H1 (cell line): ENCODE measurements around the gene ACTR2.

Experiments
- CTCF ChIP-seq, 3 experiments: IDR thresholded peaks; 1 replicate in 2 of 3; 2 replicates in 1 of 3; pipeline versions ENCODE4 v1.5.1 to v1.6.1; 2011; ENCODE audit warnings: low read length in 3 of 3, mild to moderate bottlenecking in 3 of 3, inconsistent platforms in 2 of 3, low read depth in 1 of 3, moderate library complexity in 1 of 3; ENCODE audit not compliant: insufficient read depth in 1 of 3; ENCODE audit errors: control extremely low read depth in 1 of 3
- EP300 ChIP-seq, 2 experiments: IDR thresholded peaks; 1 replicate in 1 of 2; 2 replicates in 1 of 2; pipeline ENCODE4 v1.6.1; 2011 to 2012; ENCODE audit warnings: low read depth in 2 of 2, low read length in 2 of 2, mild to moderate bottlenecking in 2 of 2, borderline replicate concordance in 1 of 2, inconsistent platforms in 1 of 2, moderate library complexity in 1 of 2
- POLR2A ChIP-seq, 2 experiments: IDR thresholded peaks; 1 replicate in 1 of 2; 2 replicates in 1 of 2; pipeline ENCODE4 v1.6.1; 2011; ENCODE audit warnings: low read depth in 2 of 2, low read length in 2 of 2, mild to moderate bottlenecking in 2 of 2; ENCODE audit errors: control extremely low read depth in 1 of 2
- TAF1 ChIP-seq: IDR thresholded peaks from 2 replicates; pipeline ENCODE4 v1.6.1; 2011; ENCODE audit warnings: mild to moderate bottlenecking, low read depth, low read length
- TBP ChIP-seq: IDR thresholded peaks from 2 replicates; pipeline ENCODE4 v1.6.1; 2011; ENCODE audit warnings: low read depth, low read length, improper control_type of control experiment
- YY1 ChIP-seq: IDR thresholded peaks from 2 replicates; pipeline ENCODE4 v1.6.1; 2011; ENCODE audit warnings: low read depth, mild to moderate bottlenecking, low read length

- TF ChIP-seq CTCF (IDR thresholded peaks at IDR 0.05; ENCODE audit: control extremely low read depth in 1 of 3, insufficient read depth in 1 of 3, low read depth in 1 of 3, low read length in 3 of 3) (no peak), POLR2A (IDR thresholded peaks at IDR 0.05; ENCODE audit: control extremely low read depth in 1 of 2, low read depth in 2 of 2, low read length in 2 of 2) (no peak), TBP (no peak), EP300 (IDR thresholded peaks at IDR 0.05; ENCODE audit: borderline replicate concordance in 1 of 2, low read depth in 2 of 2, low read length in 2 of 2) (no peak), YY1 (no peak), TAF1 (no peak)
Measured at GRCh38 chr2:65298089-65298488, 70.5 kb downstream of the ACTR2 start.
